SK-N-SH (cell line): ENCODE results near the gene SPATA6. TPM values are rescaled to one million over a fixed set of nuclear protein-coding genes. Genes with fewer than 3 reads are reported as not detected.

ENCODE experiments used
- CTCF ChIA-PET: fragments of 300-600, 350-600 bp; formaldehyde crosslinking; extraction: SDS; loops from one replicate; lab custom pipeline; 2021; lab: Yijun Ruan, JAX
- POLR2A ChIA-PET: fragments of 350-600 bp; sonication (Branson Sonifier 250); formaldehyde crosslinking; extraction: SDS; loops from one replicate; lab custom pipeline; 2020; ENCODE audit warnings: antibody characterized with exemption, inconsistent platforms; lab: Yijun Ruan, JAX
- DNase-seq: peaks from one replicate; pipeline ENCODE4 v3.0.0; 2012
- H2AFZ ChIP-seq: fragments of 200-600 bp; sonication (generic); 2 replicates; pipeline ENCODE4 v1.8.1; 2016; ENCODE audit warnings: antibody characterized with exemption, mild to moderate bottlenecking, low read depth
- H3F3A ChIP-seq: fragments of 200-600 bp; sonication (generic); replicated peaks from 2 replicates; pipeline ENCODE3; 2016; ENCODE audit warnings: antibody characterized with exemption, mild to moderate bottlenecking; ENCODE audit not compliant: insufficient read depth
- H3K27ac ChIP-seq, 2 experiments: fragments of 200-500 bp in 1 of 2; fragments of 200-600 bp in 1 of 2; sonication (Bioruptor generic) in 1 of 2; sonication (generic), shearing (Covaris generic) in 1 of 2; 2 replicates each; pipeline versions ENCODE4 v1.5.1 to v1.6.1; 2014 to 2016; ENCODE audit warnings: low read depth in 2 of 2, inconsistent platforms in 1 of 2, low read length in 1 of 2, mild to moderate bottlenecking in 1 of 2, mixed read lengths in 1 of 2
- H3K27me3 ChIP-seq: fragments of 200-600 bp; sonication (generic), shearing (Covaris generic); 2 replicates; pipeline ENCODE4 v1.6.1; 2016; ENCODE audit warnings: mixed run types; ENCODE audit not compliant: insufficient read depth
- H3K36me3 ChIP-seq, 2 experiments: fragments of 200-500 bp in 1 of 2; fragments of 200-600 bp in 1 of 2; sonication (Bioruptor generic) in 1 of 2; sonication (generic) in 1 of 2; replicated peaks in 1 of 2; 2 replicates each; pipeline versions ENCODE3 to v1.5.1; 2014 to 2016; ENCODE audit warnings: low read length in 1 of 2, mild to moderate bottlenecking in 1 of 2; ENCODE audit not compliant: insufficient read depth in 2 of 2, control insufficient read depth in 1 of 2
- H3K4me1 ChIP-seq, 2 experiments: fragments of 200-500 bp in 1 of 2; fragments of 200-600 bp in 1 of 2; sonication (Bioruptor generic) in 1 of 2; sonication (generic), shearing (Covaris generic) in 1 of 2; 2 replicates each; pipeline versions ENCODE4 v1.5.1 to v1.6.1; 2014 to 2016; ENCODE audit warnings: low read depth in 1 of 2, low read length in 1 of 2, mixed run types in 1 of 2; ENCODE audit not compliant: insufficient read depth in 2 of 2, control insufficient read depth in 1 of 2
- H3K4me2 ChIP-seq: fragments of 200-600 bp; sonication (generic), shearing (Covaris generic); 2 replicates; pipeline ENCODE4 v1.6.1; 2017; ENCODE audit warnings: mixed run types
- H3K4me3 ChIP-seq, 2 experiments: fragments of 200-500 bp in 1 of 2; fragments of 200-600 bp in 1 of 2; sonication (Bioruptor generic) in 1 of 2; sonication (generic), shearing (Covaris generic) in 1 of 2; 2 replicates each; pipeline versions ENCODE4 v1.5.1 to v1.8.1; 2014 to 2016; ENCODE audit warnings: low read depth in 2 of 2, inconsistent platforms in 1 of 2, low read length in 1 of 2, mild to moderate bottlenecking in 1 of 2, mixed read lengths in 1 of 2, moderate library complexity in 1 of 2
- H3K79me2 ChIP-seq: fragments of 200-600 bp; sonication (generic); 2 replicates; pipeline ENCODE4 v1.8.1; 2017; ENCODE audit warnings: mild to moderate bottlenecking; ENCODE audit not compliant: insufficient read depth
- H3K9ac ChIP-seq: fragments of 200-600 bp; sonication (generic); 2 replicates; pipeline ENCODE4 v1.6.1; 2017; ENCODE audit warnings: mixed run types
- H3K9me2 ChIP-seq: fragments of 200-600 bp; sonication (generic); 2 replicates; pipeline ENCODE4 v1.6.1; 2017; ENCODE audit warnings: mixed run types
- H3K9me3 ChIP-seq: fragments of 200-600 bp; sonication (generic); 2 replicates; pipeline ENCODE4 v1.6.1; 2017; ENCODE audit warnings: mixed run types, mild to moderate bottlenecking, moderate library complexity
- H4K20me1 ChIP-seq: fragments of 200-600 bp; sonication (generic); 2 replicates; pipeline ENCODE4 v1.6.1; 2017; ENCODE audit warnings: mild to moderate bottlenecking, mixed run types; ENCODE audit not compliant: insufficient read depth
- ELF1 ChIP-seq: IDR thresholded peaks from 2 replicates; pipeline ENCODE4 v1.4.0; 2012
- EP300 ChIP-seq, 2 experiments: IDR thresholded peaks; 2 replicates each; pipeline versions ENCODE4 v1.4.0 to v1.6.1; 2012; ENCODE audit warnings: borderline replicate concordance in 1 of 2, low read depth in 1 of 2, low read length in 1 of 2
- GATA2 ChIP-seq: sonication (generic); formaldehyde crosslinking; IDR thresholded peaks from 2 replicates; pipeline ENCODE4 v1.5.0; 2020; ENCODE audit warnings: mild to moderate bottlenecking, missing genetic modification reagents
- MAX ChIP-seq: IDR thresholded peaks from 2 replicates; pipeline ENCODE4 v1.4.0; 2012; ENCODE audit warnings: low read depth
- NFIC ChIP-seq: IDR thresholded peaks from 2 replicates; pipeline ENCODE4 v1.4.0; 2012; ENCODE audit warnings: borderline replicate concordance
- NRF1 ChIP-seq: IDR thresholded peaks from 2 replicates; pipeline ENCODE4 v1.6.1; 2012; ENCODE audit warnings: low read depth, mild to moderate bottlenecking, low read length
- RCOR1 ChIP-seq: fragments of 150-350 bp; IDR thresholded peaks from 2 replicates; pipeline ENCODE4 v1.6.1; 2017; ENCODE audit warnings: antibody characterized with exemption, low read length
- TEAD4 ChIP-seq: IDR thresholded peaks from 2 replicates; pipeline ENCODE4 v1.4.0; 2012; ENCODE audit warnings: mild to moderate bottlenecking, borderline replicate concordance; ENCODE audit not compliant: insufficient read depth
- WGBS: methylation state at CpG from one replicate; pipeline ENCODE4 v1.1.6; 2017; ENCODE audit warnings: low lambda C conversion rate; 5-methylcytosine and 5-hydroxymethylcytosine counted together
- polyA plus RNA-seq, 3 experiments: library from polyadenylated mRNA; depleted of rRNA; stranded (reverse); fragments of >200 nt; gene quantifications; 2 replicates each; pipeline ENCODE4 v1.2.3, GENCODE V29; 2012
- TF ChIP-seq, protein P1 (sequence below): IDR thresholded peaks from 2 replicates; pipeline ENCODE4 v1.4.0; 2012; ENCODE audit warnings: low read depth, borderline replicate concordance

The SPATA6 gene
- polyA plus RNA-seq, 1 of the 3 experiments (the other 2 are of a cell fraction) = 2.4 TPM

- TF ChIP-seq MAX (no peak), GATA2 (CRISPR knock-in tag) (no peak)
Observed at GRCh38 chr1:48493970-48494769, 22.2 kb upstream of the SPATA6 start (continued).

DNA sequence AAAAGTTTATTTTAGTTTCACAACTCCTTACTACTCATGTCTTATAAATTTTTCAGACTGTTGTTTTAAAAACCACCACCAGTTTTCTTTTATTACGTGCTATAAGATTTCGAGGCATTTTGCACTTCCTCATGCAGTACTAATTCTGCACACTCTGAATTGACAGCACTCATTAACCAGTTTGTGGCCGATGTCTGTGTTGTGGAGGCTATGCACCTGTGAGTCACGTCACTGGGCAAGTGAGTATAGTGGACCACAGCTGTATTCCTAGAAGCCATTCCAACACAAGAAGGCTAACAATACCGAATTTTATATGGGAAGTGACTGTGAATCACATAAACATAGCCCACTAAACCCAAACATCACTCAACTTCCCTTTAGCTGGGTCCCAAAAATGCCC is 21.0 kb upstream of the SPATA6 start:
- Histone ChIP-seq H3K9me2 (no peaks in the 10 kb centered on the region), H3K4me2 (no peak overlapping the region)
- TF ChIP-seq, protein P1, sequence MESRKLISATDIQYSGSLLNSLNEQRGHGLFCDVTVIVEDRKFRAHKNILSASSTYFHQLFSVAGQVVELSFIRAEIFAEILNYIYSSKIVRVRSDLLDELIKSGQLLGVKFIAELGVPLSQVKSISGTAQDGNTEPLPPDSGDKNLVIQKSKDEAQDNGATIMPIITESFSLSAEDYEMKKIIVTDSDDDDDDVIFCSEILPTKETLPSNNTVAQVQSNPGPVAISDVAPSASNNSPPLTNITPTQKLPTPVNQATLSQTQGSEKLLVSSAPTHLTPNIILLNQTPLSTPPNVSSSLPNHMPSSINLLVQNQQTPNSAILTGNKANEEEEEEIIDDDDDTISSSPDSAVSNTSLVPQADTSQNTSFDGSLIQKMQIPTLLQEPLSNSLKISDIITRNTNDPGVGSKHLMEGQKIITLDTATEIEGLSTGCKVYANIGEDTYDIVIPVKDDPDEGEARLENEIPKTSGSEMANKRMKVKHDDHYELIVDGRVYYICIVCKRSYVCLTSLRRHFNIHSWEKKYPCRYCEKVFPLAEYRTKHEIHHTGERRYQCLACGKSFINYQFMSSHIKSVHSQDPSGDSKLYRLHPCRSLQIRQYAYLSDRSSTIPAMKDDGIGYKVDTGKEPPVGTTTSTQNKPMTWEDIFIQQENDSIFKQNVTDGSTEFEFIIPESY = no peak
- TF ChIP-seq NRF1 (no peak), EP300 (IDR thresholded peaks at IDR 0.05; ENCODE audit: borderline replicate concordance in 1 of 2, low read depth in 1 of 2, low read length in 1 of 2) (no peak), TEAD4 (no peak), ELF1 (no peak), RCOR1 (no peak)
- TF ChIP-seq, all 33 proteins: peak for 0
- Histone ChIP-seq H3F3A (no peaks in the 10 kb centered on the region), H3K27me3 (no peaks in the 10 kb centered on the region), H3K4me1 (peaks cover 0 to 13% of the 10 kb centered on the region in 2 experiments; a peak in 1 of 4 replicates), H3K9me3 (no peaks in the 10 kb centered on the region), H3K9ac (no peak overlapping the region), H3K79me2 (no peaks in the 10 kb centered on the region), H4K20me1 (no peaks in the 10 kb centered on the region), H3K36me3 (no peaks in the 10 kb centered on the region), H3K4me3 (no peak overlapping the region), H2AFZ (no peak overlapping the region), H3K27ac (no peak overlapping the region)
- WGBS = 53% methylated on average over 5 of the region's 5 CpGs
- POLR2A ChIA-PET = no interaction called here
- DNase-seq = no peak
- CTCF ChIA-PET = no interaction called here

DNA sequence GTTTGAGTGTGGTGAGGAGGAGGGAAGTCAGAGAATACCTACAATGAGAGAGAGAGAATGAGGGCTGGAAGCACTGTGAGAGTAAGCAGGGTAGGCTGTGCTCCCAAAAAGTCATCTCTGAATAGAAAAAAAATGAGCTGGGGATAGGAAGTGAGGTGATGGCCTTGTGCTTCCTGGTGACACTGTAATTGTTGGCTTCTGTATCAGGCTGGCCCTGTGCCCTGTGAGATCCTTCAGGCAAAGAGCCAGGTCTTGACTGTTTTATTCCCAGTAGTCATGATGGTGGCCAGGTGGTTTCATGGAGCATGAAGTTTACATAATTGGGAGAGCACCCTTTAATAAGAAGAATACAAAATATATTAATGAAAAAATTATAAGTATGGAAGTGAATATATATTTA is 20.4 kb upstream of the SPATA6 start:
- Histone ChIP-seq H3K79me2 (no peaks in the 10 kb centered on the region), H3K36me3 (no peaks in the 10 kb centered on the region), H4K20me1 (no peaks in the 10 kb centered on the region), H3K4me3 (no peak overlapping the region), H3F3A (no peaks in the 10 kb centered on the region), H3K9me3 (no peaks in the 10 kb centered on the region), H2AFZ (no peak overlapping the region), H3K9ac (no peak overlapping the region), H3K9me2 (no peaks in the 10 kb centered on the region), H3K27me3 (no peaks in the 10 kb centered on the region), H3K27ac (no peak overlapping the region), H3K4me1 (peaks cover 0 to 13% of the 10 kb centered on the region in 2 experiments; a peak in 1 of 4 replicates), H3K4me2 (no peak overlapping the region)
- CTCF ChIA-PET = no interaction called here
- DNase-seq = no peak
- POLR2A ChIA-PET = no interaction called here
- no peak for TF ChIP-seq NFIC
